Panc1 (cell line): ENCODE results near the gene KCNK5. TPM values are rescaled to one million over a fixed set of nuclear protein-coding genes. Genes with fewer than 3 reads are reported as not detected.

Experiments used
- ATAC-seq: fragments of 200-7000 bp; cut with Tn5 transposase; 2 replicates; pipeline ENCODE4 v1.9.1; 2020; ENCODE audit warnings: mild to moderate bottlenecking, moderate library complexity
- BruUV-seq: library from RNA; stranded (reverse); fragments of 400-500 nt; replicated peaks from 2 replicates; lab custom pipeline; 2021; lab: Mats Ljungman, UMichigan
- CTCF ChIA-PET: fragments of 300-600 bp; sonication (Branson Sonifier 250); formaldehyde crosslinking; loops from one replicate; lab custom pipeline; 2022; ENCODE audit warnings: antibody characterized with exemption; lab: Charles Lee
- POLR2A ChIA-PET: fragments of 300-600 bp; sonication (Branson Sonifier 250); formaldehyde crosslinking; loops from one replicate; lab custom pipeline; 2022; ENCODE audit warnings: antibody characterized with exemption; lab: Charles Lee
- DNase-seq: peaks from one replicate; pipeline ENCODE4 v3.0.0-alpha.2; 2010; ENCODE audit warnings: low read depth, low spot score
- H3K27ac ChIP-seq: 2 replicates; pipeline ENCODE4 v1.5.1; 2011; ENCODE audit warnings: mild to moderate bottlenecking, low read length, inconsistent platforms
- H3K27me3 ChIP-seq: fragments of 200-500 bp; sonication (Bioruptor generic); 2 replicates; pipeline ENCODE4 v1.6.0; 2014; ENCODE audit warnings: low read length, inconsistent platforms; ENCODE audit not compliant: control insufficient read depth, insufficient read depth
- H3K36me3 ChIP-seq: fragments of 200-500 bp; sonication (Bioruptor generic); 2 replicates; pipeline ENCODE4 v1.5.1; 2014; ENCODE audit warnings: inconsistent platforms, mild to moderate bottlenecking, low read length, moderate library complexity; ENCODE audit not compliant: control insufficient read depth, insufficient read depth
- H3K4me1 ChIP-seq: 2 replicates; pipeline ENCODE4 v1.5.1; 2011; ENCODE audit warnings: inconsistent platforms, mild to moderate bottlenecking, low read length, moderate library complexity; ENCODE audit not compliant: control insufficient read depth, insufficient read depth
- H3K4me3 ChIP-seq, 2 experiments: 2 replicates each; pipeline ENCODE4 v1.5.1; 2011 to 2012; ENCODE audit warnings: low read depth in 2 of 2, low read length in 2 of 2, mild to moderate bottlenecking in 2 of 2, inconsistent platforms in 1 of 2, moderate library complexity in 1 of 2
- H3K9me3 ChIP-seq: fragments of 200-500 bp; sonication (Bioruptor generic); 2 replicates; pipeline ENCODE4 v1.5.1; 2014; ENCODE audit warnings: low read depth, mild to moderate bottlenecking, inconsistent platforms, low read length, moderate library complexity; ENCODE audit not compliant: control insufficient read depth, insufficient read depth
- CTCF ChIP-seq: fragments of 450-650 bp; IDR thresholded peaks from 2 replicates; pipeline ENCODE4 v1.5.1; 2017; ENCODE audit warnings: mild to moderate bottlenecking
- POLR2AphosphoS5 ChIP-seq: IDR thresholded peaks from 2 replicates; pipeline ENCODE4 v1.6.1; 2012; ENCODE audit warnings: mild to moderate bottlenecking, low read depth, low read length, moderate library complexity
- REST ChIP-seq, 2 experiments: IDR thresholded peaks; 2 replicates each; pipeline ENCODE4 v1.6.1; 2011 to 2012; ENCODE audit warnings: low read depth in 2 of 2, control low read depth in 1 of 2, low read length in 1 of 2, mild to moderate bottlenecking in 1 of 2, moderate library complexity in 1 of 2; ENCODE audit not compliant: insufficient read depth in 1 of 2
- SIN3A ChIP-seq: IDR thresholded peaks from 2 replicates; pipeline ENCODE4 v1.6.1; 2012; ENCODE audit warnings: low read depth, mild to moderate bottlenecking, low read length, moderate library complexity, borderline replicate concordance; ENCODE audit not compliant: insufficient read depth
- TCF7L2 ChIP-seq: IDR thresholded peaks from 2 replicates; pipeline ENCODE4 v1.6.1; 2011; ENCODE audit warnings: mild to moderate bottlenecking, low read depth, low read length, inconsistent platforms
- in situ Hi-C: cut with HindIII; loops from 2 replicates; pipeline ENCODE4 v1.10.0; 2016; ENCODE audit warnings: low sequenced_read_pairs, low pct_unique_long_range_greater_than_20kb
- intact Hi-C: fragments of 100-400 bp; cut with micrococcal nuclease; formaldehyde crosslinking; loops from one replicate; pipeline ENCODE4 v1.10.0; 2022; ENCODE audit not compliant: unreplicated experiment
- total RNA-seq: library from RNA; stranded (reverse); gene quantifications from one replicate; pipeline ENCODE4 v1.2.1, GENCODE V29; 2021; ENCODE audit not compliant: unreplicated experiment

KCNK5 gene
- total RNA-seq, 1 experiment from 2014 or later: 0.77 TPM

GRCh38 chr6:39190545-39191235 lies 38.6 kb downstream of the KCNK5 start:
- no peak for ATAC-seq
- Histone ChIP-seq H3K4me1 (no peaks in the 10 kb centered on the region), H3K9me3 (no peaks in the 10 kb centered on the region), H3K36me3 (no peaks in the 10 kb centered on the region), H3K4me3 (no peak overlapping the region), H3K27me3 (no peaks in the 10 kb centered on the region), H3K27ac (no peak overlapping the region)
- intact Hi-C loops: no loop called here
- DNase-seq: no peak
- in situ Hi-C loops: no loop called here
- ChIA-PET CTCF (interaction anchor here (1.4 kb wide), 1 partner anchor 112 kb away, joined by 3 read pairs; no protein-coding TSS in a partner anchor), POLR2A (no interaction called here)
- no peak for TF ChIP-seq TCF7L2
- no peak for TF ChIP-seq REST (IDR thresholded peaks at IDR 0.05; ENCODE audit: insufficient read depth in 1 of 2, low read depth in 2 of 2, low read length in 1 of 2)
- no peak for TF ChIP-seq POLR2AphosphoS5
- TF ChIP-seq SIN3A: no peak
- TF ChIP-seq CTCF: no peak
- BruUV-seq: no TSS peak

- ChIA-PET POLR2A (no interaction called here), CTCF (interaction anchor here (0.7 to 1.4 kb wide), 2 partner anchors 20 to 113 kb away, joined by 3 to 5 read pairs; no protein-coding TSS in a partner anchor)
- no peaks in the 10 kb centered on the region for H3K9me3 ChIP-seq
- H3K4me3 ChIP-seq: no peak overlapping the region
- intact Hi-C loops: no loop called here
- no peak overlapping the region for H3K27ac ChIP-seq
- ATAC-seq (peak; percentile 95), DNase-seq (no peak)
- no TSS peak for BruUV-seq
- no peak for TF ChIP-seq SIN3A
- no peak for TF ChIP-seq REST (IDR thresholded peaks at IDR 0.05; ENCODE audit: insufficient read depth in 1 of 2, low read depth in 2 of 2, low read length in 1 of 2)
- peak; percentile 75 for TF ChIP-seq CTCF
- no peaks in the 10 kb centered on the region for H3K27me3 ChIP-seq
- H3K4me1 ChIP-seq: no peaks in the 10 kb centered on the region
- in situ Hi-C loops: no loop called here
- H3K36me3 ChIP-seq: no peaks in the 10 kb centered on the region
Observed at GRCh38 chr6:39189915-39190544, 39.2 kb downstream of the KCNK5 start.
